Activated CD8-positive, alpha-beta memory T cell treated with anti-CD3 and anti-CD28 coated beads for 24 hours (primary cell): ENCODE data around the gene DNAJC7.
"Not testable (repeated sequence)": the region's sequence is repeated elsewhere in the genome, so short reads cannot be mapped to it uniquely, and the experiment has no call there.

Source experiments
- DNase-seq: peaks from one replicate; pipeline ENCODE4 v3.0.0-alpha.2; 2020

The DNAJC7 gene

GRCh38 chr17:42040818-42041217 lies 23.6 kb upstream of the DNAJC7 start:
- DNase-seq = no peak

- no peak for DNase-seq
Observed at GRCh38 chr17:42039794-42040763, 22.8 kb upstream of the DNAJC7 start.

GRCh38 chr17:42038221-42038973 lies 21.2 kb upstream of the DNAJC7 start:
- no peak for DNase-seq

GRCh38 chr17:42034059-42034458 lies 16.8 kb upstream of the DNAJC7 start:
- no peak for DNase-seq

GRCh38 chr17:42031584-42031983 lies 14.3 kb upstream of the DNAJC7 start:
- no peak for DNase-seq

GRCh38 chr17:42028791-42029127 lies 11.5 kb upstream of the DNAJC7 start:
- no peak for DNase-seq

GRCh38 chr17:42027961-42028790 lies 10.9 kb upstream of the DNAJC7 start:
- no peak for DNase-seq

GRCh38 chr17:42027590-42027889 lies 10.3 kb upstream of the DNAJC7 start:
- DNase-seq = no peak

GRCh38 chr17:42026857-42027589 lies 9.8 kb upstream of the DNAJC7 start:
- no peak for DNase-seq

GRCh38 chr17:42025936-42026335 lies 8.7 kb upstream of the DNAJC7 start:
- no peak for DNase-seq

- DNase-seq = peak; percentile 63
Observed at GRCh38 chr17:42025191-42025579, 7.9 kb upstream of the DNAJC7 start.

GRCh38 chr17:42023524-42024349 lies 6.5 kb upstream of the DNAJC7 start:
- no peak for DNase-seq

- not testable (repeated sequence) for DNase-seq
Observed at GRCh38 chr17:42020845-42021244, 3.6 kb upstream of the DNAJC7 start.

- DNase-seq = peak; percentile 96
Observed at GRCh38 chr17:42019509-42020404, 2.5 kb upstream of the DNAJC7 start, which contains the start of gene NKIRAS2. NKIRAS2 (plus strand) TSS chr17:42020090; CDS start chr17:42021578, 1,488 bp downstream.

GRCh38 chr17:42018988-42019387 lies 1.7 kb upstream of the DNAJC7 start:
- no peak for DNase-seq

GRCh38 chr17:42018339-42018738 lies 1.1 kb upstream of the DNAJC7 start:
- DNase-seq = no peak

- DNase-seq = no peak
Observed at GRCh38 chr17:42017866-42018200, 594 bp upstream of the DNAJC7 start.

GRCh38 chr17:42016411-42016831 lies 818 bp downstream of the DNAJC7 start:
- DNase-seq = peak; percentile 65

- DNase-seq = not testable (repeated sequence)
Observed at GRCh38 chr17:42013740-42014139, 3.5 kb downstream of the DNAJC7 start.

- DNase-seq = not testable (repeated sequence)
Observed at GRCh38 chr17:42012363-42012762, 4.9 kb downstream of the DNAJC7 start.
